GM12875 (cell line): ENCODE results near the gene GRXCR1.

Source experiments
- H3K4me3 ChIP-seq: one replicate; pipeline ENCODE4 v1.5.1; 2011; ENCODE audit warnings: low read depth, low read length, control low read depth
- CTCF ChIP-seq: IDR thresholded peaks from 2 replicates; pipeline ENCODE4 v1.5.1; 2011; ENCODE audit warnings: low read depth, mild to moderate bottlenecking, control low read depth, inconsistent platforms, low read length, moderate library complexity, borderline replicate concordance; ENCODE audit not compliant: insufficient read depth

GRXCR1 gene

GRCh38 chr4:42925921-42926320, 33.4 kb downstream of the GRXCR1 start:
- no peak overlapping the region for H3K4me3 ChIP-seq
- TF ChIP-seq CTCF = no peak

- H3K4me3 ChIP-seq = no peak overlapping the region
- no peak for TF ChIP-seq CTCF
Observed at GRCh38 chr4:42927946-42928345, 35.4 kb downstream of the GRXCR1 start.

GRCh38 chr4:42928582-42928981, 36.1 kb downstream of the GRXCR1 start:
- H3K4me3 ChIP-seq = no peak overlapping the region
- TF ChIP-seq CTCF = no peak

- no peak for TF ChIP-seq CTCF
- no peak overlapping the region for H3K4me3 ChIP-seq
Observed at GRCh38 chr4:42942216-42942615, 49.7 kb downstream of the GRXCR1 start.

- TF ChIP-seq CTCF = no peak
- H3K4me3 ChIP-seq = no peak overlapping the region
Observed at GRCh38 chr4:42945874-42946273, 53.4 kb downstream of the GRXCR1 start.

GRCh38 chr4:42953321-42953720, 60.8 kb downstream of the GRXCR1 start:
- no peak for TF ChIP-seq CTCF
- H3K4me3 ChIP-seq = no peak overlapping the region

GRCh38 chr4:42954963-42955669, 62.6 kb downstream of the GRXCR1 start:
- H3K4me3 ChIP-seq = no peak overlapping the region

More at GRCh38 chr4:42954963-42955669, 62.6 kb downstream of the GRXCR1 start:
- TF ChIP-seq CTCF = no peak
